GM21528 (cell line): ENCODE results near the gene TFEB.

Experiments
- ATAC-seq: cut with Tn5 transposase; IDR thresholded peaks from one replicate; pipeline ENCODE4 v1.9.1; 2021; ENCODE audit warnings: mild to moderate bottlenecking, moderate library complexity; ENCODE audit not compliant: unreplicated experiment, low FRiP score

TFEB gene

GRCh38 chr6:41724586-41725501 is 10.6 kb downstream of the TFEB start:
- no peak for ATAC-seq

GRCh38 chr6:41724228-41724580 is 11.2 kb downstream of the TFEB start:
- no peak for ATAC-seq

DNA sequence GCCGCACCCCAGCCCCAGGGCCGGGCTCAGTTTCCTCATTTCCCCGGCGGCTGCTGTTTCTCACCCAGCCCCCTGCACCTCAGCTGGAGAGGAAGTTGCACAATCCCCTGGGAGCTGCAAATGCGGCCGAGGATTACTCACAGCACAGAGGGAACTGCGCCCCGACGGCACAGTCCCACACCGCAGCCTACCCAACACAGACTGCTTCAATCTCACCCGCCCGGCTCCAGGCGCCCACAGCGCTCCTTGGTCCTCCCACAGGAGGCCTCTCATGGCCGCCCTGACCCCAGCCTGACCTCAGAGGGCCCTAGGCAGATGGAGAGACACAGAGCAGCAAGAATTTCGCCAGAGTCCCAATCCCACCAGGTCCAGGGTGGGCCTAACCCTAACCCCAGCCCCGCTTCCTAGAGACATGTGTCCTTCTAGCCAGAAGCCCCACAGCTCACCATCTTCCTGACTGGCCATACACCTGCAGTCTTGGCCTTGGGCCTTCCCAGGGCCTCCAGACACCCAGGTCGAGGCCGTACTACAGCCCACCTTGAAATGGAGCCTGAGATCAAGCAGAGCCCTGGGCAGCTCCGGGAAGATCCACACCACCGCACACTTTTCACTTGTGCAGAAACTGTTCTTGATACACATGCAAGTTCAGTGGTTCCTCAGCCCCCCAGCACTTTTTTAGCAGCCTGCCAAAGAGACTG is 11.7 kb downstream of the TFEB start:
- peak; percentile 53 for ATAC-seq

DNA sequence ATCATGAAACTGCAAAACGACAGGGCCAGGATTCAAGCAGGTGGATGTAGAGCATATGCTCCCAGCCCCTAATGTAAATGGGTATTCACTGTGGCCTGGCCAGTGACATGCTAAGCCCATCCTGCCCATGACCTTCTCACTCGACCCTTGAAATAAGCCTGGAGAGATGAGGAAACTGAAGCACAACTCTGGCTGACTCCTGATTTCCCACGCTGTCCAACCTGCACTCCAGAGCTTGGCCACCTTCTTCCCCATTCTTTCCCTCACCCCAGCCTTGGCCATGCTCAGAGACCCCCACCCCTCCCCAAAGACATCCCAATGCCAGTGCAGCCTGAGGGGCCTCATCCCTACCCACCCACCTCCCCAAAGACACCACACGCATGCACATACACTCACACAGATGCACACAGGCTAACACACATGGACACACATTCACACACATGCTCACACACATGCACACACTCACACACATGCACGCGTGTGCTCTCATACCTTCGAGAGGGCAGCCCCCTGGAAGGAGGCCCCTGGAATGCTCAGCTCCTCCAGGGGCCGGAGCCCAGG is 12.4 kb downstream of the TFEB start:
- peak; percentile 19 for ATAC-seq

- no peak for ATAC-seq
These were observed 14.0 kb downstream of the TFEB start for GRCh38 chr6:41721414-41721813.

GRCh38 chr6:41720783-41721182 is 14.6 kb downstream of the TFEB start:
- ATAC-seq: no peak

DNA sequence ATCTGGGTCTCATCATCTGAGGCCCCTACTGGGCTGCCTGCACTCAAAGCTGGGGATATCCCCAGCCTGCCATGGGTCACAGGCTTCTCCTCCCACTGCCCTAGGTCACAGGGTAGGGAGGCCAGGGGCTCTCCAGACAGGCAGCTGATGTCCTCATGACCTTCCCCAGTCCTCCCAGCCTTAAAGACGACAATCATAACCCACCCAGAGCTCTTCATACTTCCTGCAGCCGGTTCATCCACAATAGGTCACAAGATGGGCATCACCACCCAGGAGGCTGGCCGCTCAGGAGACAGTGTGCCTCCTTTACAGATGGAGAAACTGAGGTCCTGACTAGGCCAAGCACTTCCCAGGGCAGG is 15.2 kb downstream of the TFEB start:
- ATAC-seq: no peak

GRCh38 chr6:41719436-41720261 is 15.8 kb downstream of the TFEB start:
- ATAC-seq: no peak

DNA sequence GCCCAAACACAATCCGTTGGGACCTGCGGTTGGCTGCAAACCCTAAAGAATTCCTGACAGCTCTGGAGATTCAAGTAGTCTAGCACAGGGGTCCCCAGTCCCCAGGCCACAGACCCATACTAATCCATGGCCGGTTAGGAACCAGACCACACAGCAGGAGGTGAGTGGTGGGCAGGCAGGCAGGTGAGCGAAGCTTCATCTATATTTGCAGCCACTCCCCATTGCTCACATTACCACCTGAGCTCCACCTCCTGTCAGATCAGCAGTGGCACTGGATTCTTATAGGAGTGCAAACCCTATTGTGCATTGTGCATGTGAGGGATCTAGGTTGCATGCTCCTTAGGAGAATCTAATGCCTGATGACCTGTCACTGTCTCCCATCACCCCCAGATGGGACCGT is 16.6 kb downstream of the TFEB start:
- ATAC-seq: no peak

DNA sequence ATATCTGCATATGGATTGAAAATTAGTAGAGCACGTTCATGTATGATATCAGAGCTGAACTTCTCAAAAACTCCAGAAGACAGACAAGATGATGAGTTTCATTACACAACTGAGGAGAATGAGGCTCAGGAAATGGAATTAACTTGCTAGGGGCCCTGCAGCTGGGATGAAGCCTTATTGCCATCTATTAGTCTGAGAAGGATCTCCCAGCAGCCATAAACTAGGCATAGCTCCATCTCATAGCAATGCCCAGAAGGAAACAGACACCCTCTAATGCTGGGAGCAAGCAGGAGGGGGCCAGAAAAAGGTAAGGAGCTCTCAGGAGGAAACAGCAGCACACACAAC is 18.0 kb downstream of the TFEB start:
- no peak for ATAC-seq

DNA sequence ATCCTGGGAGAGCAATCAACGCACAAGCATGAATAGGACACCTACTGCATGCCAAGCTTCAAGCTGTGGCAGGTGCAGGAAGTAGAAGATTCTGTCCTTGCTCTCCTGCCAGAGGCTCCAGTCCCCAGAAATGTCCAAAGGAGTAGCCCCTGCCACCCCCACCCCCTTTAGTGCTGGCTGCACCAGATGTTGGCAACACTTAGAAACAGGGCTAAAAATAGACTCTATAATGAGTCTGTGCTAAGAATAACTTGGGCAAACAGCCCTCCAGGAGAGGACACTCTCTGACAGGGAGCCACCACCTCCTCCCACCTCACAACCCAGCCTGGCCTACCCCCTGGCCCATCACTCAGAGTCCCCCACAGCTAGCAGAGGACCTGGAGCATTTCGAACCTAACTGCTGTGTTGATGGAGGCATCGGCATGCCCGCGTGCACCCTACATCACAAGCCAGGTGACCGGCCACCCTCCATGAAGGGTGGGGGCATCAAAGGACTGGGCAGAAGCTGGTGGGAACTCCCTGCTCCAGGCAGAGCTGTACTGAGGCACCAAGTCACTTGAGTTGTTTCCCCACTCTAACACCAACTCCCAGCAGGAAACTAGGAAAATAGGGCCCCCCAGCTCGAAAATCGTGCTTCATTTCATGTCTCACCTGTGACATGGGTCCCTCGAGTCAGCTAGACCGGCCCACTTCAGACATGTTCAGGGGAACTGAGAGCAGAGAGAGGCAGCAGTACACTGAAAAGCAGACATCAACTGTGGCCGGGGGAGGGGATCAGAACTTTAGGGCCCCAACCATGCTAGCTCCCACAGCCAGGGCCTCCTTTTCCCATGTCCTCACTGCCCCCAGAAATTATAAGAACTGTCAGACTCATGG is 18.7 kb downstream of the TFEB start:
- no peak for ATAC-seq

DNA sequence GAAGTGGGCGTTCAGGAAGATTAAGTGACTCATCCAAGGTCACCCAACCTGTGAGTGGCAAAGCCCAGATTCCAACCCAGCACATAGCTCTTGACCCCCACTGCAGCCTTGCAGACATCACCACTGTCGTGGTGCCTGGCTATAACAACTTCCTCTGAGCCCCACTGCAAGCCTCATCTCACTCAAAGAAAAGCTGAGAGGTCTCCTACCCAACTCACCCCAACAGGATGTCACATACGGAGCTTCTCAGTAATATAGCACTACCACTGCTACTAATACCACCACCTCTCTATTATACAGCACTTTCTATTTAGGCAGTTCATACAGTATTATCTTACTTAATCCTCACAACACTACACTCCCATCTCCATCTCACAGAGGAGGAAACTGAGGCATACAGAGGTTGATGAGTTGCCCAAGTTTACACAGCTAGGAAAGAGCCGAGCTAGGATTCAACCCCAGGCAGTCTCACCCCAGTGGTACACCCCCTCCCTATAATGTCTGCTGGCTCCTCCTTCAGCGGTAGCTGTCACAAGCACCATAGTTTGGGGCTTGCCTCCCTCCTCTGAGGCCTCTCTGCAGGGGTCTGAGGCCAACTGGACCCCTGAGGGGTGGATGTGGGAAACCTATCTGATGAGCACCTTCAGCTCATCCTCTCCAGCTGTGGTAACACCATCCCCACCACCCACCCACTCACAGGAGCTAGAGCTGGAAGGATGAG is 19.5 kb downstream of the TFEB start:
- ATAC-seq: no peak

- no peak for ATAC-seq
These were observed 20.7 kb downstream of the TFEB start for GRCh38 chr6:41714556-41715273.

- peak; percentile 49 for ATAC-seq
These were observed 21.6 kb downstream of the TFEB start for GRCh38 chr6:41713650-41714291.

- ATAC-seq: peak; percentile 6
These were observed 22.2 kb downstream of the TFEB start for GRCh38 chr6:41713159-41713649.

DNA sequence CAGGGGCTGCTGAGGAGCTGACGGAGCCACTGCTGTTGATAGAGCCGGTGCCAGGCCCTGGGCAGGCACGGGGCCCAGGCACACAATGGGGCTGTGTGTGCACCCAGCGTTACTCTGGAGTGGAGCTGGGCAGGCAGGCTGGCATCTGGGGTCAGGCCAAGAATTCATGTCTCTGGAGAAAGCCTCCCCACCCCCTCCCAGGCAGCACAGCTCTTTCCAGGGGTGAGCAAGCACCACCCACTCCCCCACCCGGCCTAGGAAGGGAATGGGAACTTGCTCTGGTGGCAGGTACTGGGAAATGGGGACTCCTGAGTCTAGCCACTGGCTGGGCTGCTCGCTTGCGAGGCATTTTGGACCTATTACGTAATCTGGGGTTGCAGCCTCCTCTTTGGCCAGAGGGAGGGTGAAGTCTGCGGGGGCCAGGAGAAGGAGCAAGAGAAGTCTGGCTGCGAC is 22.7 kb downstream of the TFEB start:
- ATAC-seq: no peak

DNA sequence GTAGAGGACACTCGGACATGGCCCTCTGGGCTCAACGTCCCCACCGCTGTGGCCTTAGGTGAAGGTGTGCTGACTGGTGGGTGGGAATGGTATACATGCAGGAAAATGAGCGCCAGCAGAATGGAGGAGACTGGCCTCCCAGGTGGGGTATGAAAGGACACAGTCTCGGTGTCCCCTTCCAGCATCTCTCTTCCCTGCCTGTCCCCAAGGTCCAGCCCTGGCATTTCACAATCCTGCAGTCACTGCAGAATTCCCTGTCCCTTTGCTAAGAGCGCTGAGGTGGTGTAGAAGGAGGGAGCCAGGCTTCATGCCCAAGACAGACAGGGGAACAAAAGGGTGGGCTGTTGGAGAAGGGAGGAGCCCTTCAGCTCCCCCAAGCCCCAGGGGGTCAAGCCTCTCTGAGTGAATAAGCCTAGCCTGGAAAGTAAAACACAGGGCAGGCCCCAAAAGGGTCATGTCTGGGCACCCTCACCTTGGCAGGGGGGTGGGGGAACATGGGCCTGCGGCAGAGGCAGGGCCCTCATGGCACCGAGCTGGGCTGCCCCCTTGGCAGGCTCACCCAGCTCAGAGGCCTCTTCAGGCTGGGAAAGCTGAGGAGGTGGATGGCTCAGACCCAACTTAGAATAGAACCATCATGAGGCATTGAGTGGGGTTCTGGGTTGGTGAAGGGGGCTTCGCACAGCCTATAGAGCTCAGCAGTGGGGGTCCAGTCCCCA is 23.9 kb downstream of the TFEB start:
- ATAC-seq: no peak
